Lower lobe of right lung (tissue), 2 donors: Measurements from ENCODE around the gene KIAA0825. TPM values are rescaled to one million over a fixed set of nuclear protein-coding genes. Genes with fewer than 3 reads are reported as not detected.

ENCODE experiments used
- ATAC-seq, 2 donors: fragments of 200-7000 bp; cut with Tn5 transposase; one replicate each; pipeline ENCODE4 v1.9.1; 2020 to 2022; ENCODE audit warnings: mild to moderate bottlenecking in 2 of 2, moderate library complexity in 2 of 2
- DNase-seq: peaks from one replicate; pipeline ENCODE4 v3.0.0-alpha.2; 2020
- H3K27ac ChIP-seq: fragments of 200-600 bp; one replicate; pipeline ENCODE4 v1.8.0; 2022
- H3K27me3 ChIP-seq: fragments of 200-600 bp; one replicate; pipeline ENCODE4 v1.8.0; 2022; ENCODE audit warnings: low read depth
- H3K36me3 ChIP-seq: fragments of 200-600 bp; one replicate; pipeline ENCODE4 v1.8.0; 2022; ENCODE audit warnings: mild to moderate bottlenecking
- H3K4me1 ChIP-seq: fragments of 200-600 bp; one replicate; pipeline ENCODE4 v1.8.0; 2022
- H3K4me3 ChIP-seq: fragments of 200-600 bp; one replicate; pipeline ENCODE4 v1.8.0; 2022; ENCODE audit warnings: mild to moderate bottlenecking
- H3K9me3 ChIP-seq: fragments of 200-600 bp; one replicate; pipeline ENCODE4 v1.8.0; 2022
- CTCF ChIP-seq: fragments of 200-600 bp; IDR thresholded peaks from one replicate; pipeline ENCODE4 v1.8.0; 2022; ENCODE audit warnings: antibody characterized with exemption, mild to moderate bottlenecking
- intact Hi-C: fragments of 100-400 bp; cut with DNase I; formaldehyde crosslinking; loops from one replicate; pipeline ENCODE4 v1.11.0; 2022
- total RNA-seq: library from RNA; stranded (reverse); fragmentation: NEBNext Ultra II Directional; extraction: Animal tissue kit (Norgen Biotek cat#: 25700); gene quantifications from one replicate; pipeline ENCODE4 v1.2.1, GENCODE V29; 2021
- donor health status: DM: no; HTN: yes; CAD: no; lungs with severe emphysema.

Gene KIAA0825
- total RNA-seq, 1 donor from 2014 or later: 5.5 TPM

GRCh38 chr5:94397508-94397907 is 220.9 kb downstream of the KIAA0825 start:
- DNase-seq (no peak), ATAC-seq (no peak)
- intact Hi-C loops: no loop called here
- H3K36me3 ChIP-seq: no peaks in the 10 kb centered on the region
- H3K4me3 ChIP-seq: no peak overlapping the region
- no peak for TF ChIP-seq CTCF
- no peaks in the 10 kb centered on the region for H3K9me3 ChIP-seq
- H3K4me1 ChIP-seq: no peaks in the 10 kb centered on the region
- no peak overlapping the region for H3K27ac ChIP-seq
- H3K27me3 ChIP-seq: no peaks in the 10 kb centered on the region

GRCh38 chr5:94396687-94397086 is 221.7 kb downstream of the KIAA0825 start:
- no peak for DNase-seq
- no peak for TF ChIP-seq CTCF

GRCh38 chr5:94395468-94395867 is 222.9 kb downstream of the KIAA0825 start:
- Histone ChIP-seq H3K4me3 (no peak overlapping the region), H3K27me3 (no peaks in the 10 kb centered on the region), H3K9me3 (no peaks in the 10 kb centered on the region), H3K27ac (no peak overlapping the region), H3K4me1 (no peaks in the 10 kb centered on the region), H3K36me3 (no peaks in the 10 kb centered on the region)
- ATAC-seq (no peak), DNase-seq (no peak)
- intact Hi-C loops: no loop called here
- TF ChIP-seq CTCF: no peak

More at GRCh38 chr5:94396687-94397086, 221.7 kb downstream of the KIAA0825 start:
- Histone ChIP-seq H3K36me3 (no peaks in the 10 kb centered on the region), H3K4me1 (no peaks in the 10 kb centered on the region), H3K27ac (no peak overlapping the region), H3K4me3 (no peak overlapping the region), H3K9me3 (no peaks in the 10 kb centered on the region), H3K27me3 (no peaks in the 10 kb centered on the region)
- no peak for ATAC-seq
- intact Hi-C loops: no loop called here

GRCh38 chr5:94391996-94392395 is 226.4 kb downstream of the KIAA0825 start:
- no peak for TF ChIP-seq CTCF
- ATAC-seq (no peak), DNase-seq (no peak)
- intact Hi-C loops: no loop called here
- H3K4me1 ChIP-seq: no peaks in the 10 kb centered on the region
- H3K4me3 ChIP-seq: no peak overlapping the region
- H3K36me3 ChIP-seq: no peaks in the 10 kb centered on the region
- H3K9me3 ChIP-seq: no peaks in the 10 kb centered on the region
- H3K27me3 ChIP-seq: no peaks in the 10 kb centered on the region
- H3K27ac ChIP-seq: no peak overlapping the region

GRCh38 chr5:94389515-94389899 is 228.9 kb downstream of the KIAA0825 start:
- H3K27me3 ChIP-seq: no peaks in the 10 kb centered on the region
- no peak overlapping the region for H3K4me3 ChIP-seq
- H3K4me1 ChIP-seq: no peaks in the 10 kb centered on the region
- TF ChIP-seq CTCF: no peak
- no peaks in the 10 kb centered on the region for H3K9me3 ChIP-seq
- no peak overlapping the region for H3K27ac ChIP-seq
- DNase-seq (no peak), ATAC-seq (no peak)
- intact Hi-C loops: no loop called here
- no peaks in the 10 kb centered on the region for H3K36me3 ChIP-seq
